Stimulated activated naive CD4-positive, alpha-beta T cell (primary cell): ENCODE results near the gene DMRTB1.

ENCODE experiments used
- DNase-seq, 6 experiments: peaks; one replicate each; lab custom pipeline; 2025; lab: John Stamatoyannopoulos, UW

DMRTB1 gene

GRCh38 chr1:53508056-53508990 lies 49.1 kb downstream of the DMRTB1 start:
- DNase-seq = no peak

- no peak for DNase-seq
These were observed 49.9 kb downstream of the DMRTB1 start for GRCh38 chr1:53508991-53509666.

GRCh38 chr1:53509775-53510174 lies 50.6 kb downstream of the DMRTB1 start:
- no peak for DNase-seq

GRCh38 chr1:53510215-53510614 lies 51.0 kb downstream of the DMRTB1 start:
- no peak for DNase-seq

- no peak for DNase-seq
These were observed 52.2 kb downstream of the DMRTB1 start for GRCh38 chr1:53511323-53511932.

GRCh38 chr1:53511933-53512806 lies 53.0 kb downstream of the DMRTB1 start:
- no peak for DNase-seq

- no peak for DNase-seq
These were observed 53.9 kb downstream of the DMRTB1 start for GRCh38 chr1:53512807-53513755.

GRCh38 chr1:53513846-53514245 lies 54.6 kb downstream of the DMRTB1 start:
- no peak for DNase-seq

GRCh38 chr1:53514436-53514835 lies 55.2 kb downstream of the DMRTB1 start:
- no peak for DNase-seq

GRCh38 chr1:53516181-53516580 lies 57.0 kb downstream of the DMRTB1 start:
- DNase-seq = no peak
